ENCODE results near the gene SHANK1. TPM values are rescaled to one million over a fixed set of nuclear protein-coding genes. Genes with fewer than 3 reads are reported as not detected.
"Not testable (repeated sequence)": the region's sequence is repeated elsewhere in the genome, so short reads cannot be mapped to it uniquely, and the experiment has no call there.

The SHANK1 gene
- total RNA-seq, 1 donor = 7.8 TPM

GRCh38 chr19:50753879-50754278 is 34.3 kb upstream of the SHANK1 start:
- TF ChIP-seq CTCF (IDR thresholded peaks at IDR 0.05; ENCODE audit: insufficient read depth, low read depth, low read length) = no peak
- DNase-seq (ENCODE audit: low read depth) = no peak
- H3K4me3 ChIP-seq (ENCODE audit: low read depth, low read length) = no peak overlapping the region

GRCh38 chr19:50750010-50750409 is 30.4 kb upstream of the SHANK1 start:
- H3K4me3 ChIP-seq (ENCODE audit: low read depth, low read length) = no peak overlapping the region
- no peak for DNase-seq (ENCODE audit: low read depth)
- TF ChIP-seq CTCF (IDR thresholded peaks at IDR 0.05; ENCODE audit: insufficient read depth, low read depth, low read length) = no peak

GRCh38 chr19:50749490-50749889 is 29.9 kb upstream of the SHANK1 start:
- H3K4me3 ChIP-seq (ENCODE audit: low read depth, low read length) = no peak overlapping the region
- no peak for TF ChIP-seq CTCF (IDR thresholded peaks at IDR 0.05; ENCODE audit: insufficient read depth, low read depth, low read length)
- DNase-seq (ENCODE audit: low read depth) = no peak

GRCh38 chr19:50747141-50747540 is 27.5 kb upstream of the SHANK1 start:
- not testable (repeated sequence) for H3K4me3 ChIP-seq (ENCODE audit: low read depth, low read length); DNase-seq (ENCODE audit: low read depth)

GRCh38 chr19:50745221-50745620 is 25.6 kb upstream of the SHANK1 start:
- no peak overlapping the region for H3K4me3 ChIP-seq (ENCODE audit: low read depth, low read length)
- no peak for DNase-seq (ENCODE audit: low read depth)
- TF ChIP-seq CTCF (IDR thresholded peaks at IDR 0.05; ENCODE audit: insufficient read depth, low read depth, low read length) = no peak

- no peak overlapping the region for H3K4me3 ChIP-seq (ENCODE audit: low read depth, low read length)
- no peak for TF ChIP-seq CTCF (IDR thresholded peaks at IDR 0.05; ENCODE audit: insufficient read depth, low read depth, low read length)
- DNase-seq (ENCODE audit: low read depth) = no peak
Measured at GRCh38 chr19:50743537-50743936, 23.9 kb upstream of the SHANK1 start.

GRCh38 chr19:50741179-50741933 is 21.8 kb upstream of the SHANK1 start:
- DNase-seq (ENCODE audit: low read depth) = no peak
- no peak for TF ChIP-seq CTCF (IDR thresholded peaks at IDR 0.05; ENCODE audit: insufficient read depth, low read depth, low read length)
- H3K4me3 ChIP-seq (ENCODE audit: low read depth, low read length) = no peak overlapping the region
